NCI-H2227 (cell line): ENCODE measurements around the gene ADK.
"Not testable (repeated sequence)": the region's sequence is repeated elsewhere in the genome, so short reads cannot be mapped to it uniquely, and the experiment has no call there.

ENCODE experiments used
- DNase-seq: peaks from one replicate; lab custom pipeline; 2025; ENCODE audit not compliant: unreplicated experiment; lab: John Stamatoyannopoulos, UW

The ADK gene

GRCh38 chr10:74343804-74344203 is 192.8 kb downstream of the ADK start:
- no peak for DNase-seq

DNA sequence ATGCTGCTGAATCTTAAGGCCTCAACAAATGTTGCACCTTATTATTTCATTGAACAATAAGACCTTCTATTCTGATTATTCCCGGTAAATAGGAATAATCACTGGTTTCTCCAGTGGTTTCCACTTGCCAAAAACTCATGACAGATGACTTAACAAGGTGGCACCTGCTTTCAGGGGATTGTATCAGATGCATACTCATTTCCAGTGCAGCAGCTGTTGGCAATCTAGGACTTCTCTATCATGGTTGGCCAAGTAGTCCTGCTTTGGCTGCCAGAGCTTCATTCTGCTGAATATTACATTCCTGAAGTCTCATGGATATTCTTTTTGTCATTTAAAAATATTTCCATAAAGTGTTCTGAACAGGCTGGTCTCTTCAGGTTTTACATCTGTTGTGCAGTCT is 193.3 kb downstream of the ADK start:
- DNase-seq, result no peak

DNA sequence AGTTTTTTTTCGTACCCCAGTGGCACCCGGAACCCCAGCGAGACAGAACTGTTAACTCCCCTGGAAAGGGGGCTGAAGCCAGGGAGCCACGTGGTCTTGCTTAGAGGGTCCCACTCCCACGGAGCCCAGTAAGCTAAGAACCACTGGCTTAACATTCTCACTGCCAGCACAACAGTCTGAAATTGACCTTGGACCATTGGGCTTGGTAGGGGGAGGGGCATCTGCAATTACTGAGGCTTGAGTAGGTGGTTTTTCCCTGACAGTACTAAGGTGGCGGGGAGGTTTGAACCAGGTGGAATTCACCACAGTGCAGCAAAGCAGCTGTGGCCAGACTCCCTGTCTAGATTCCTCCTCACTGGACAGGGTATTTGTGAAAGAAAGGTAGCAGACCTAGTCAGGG is 196.5 kb downstream of the ADK start:
- no peak for DNase-seq

GRCh38 chr10:74353021-74353420 is 202.0 kb downstream of the ADK start:
- DNase-seq, result not testable (repeated sequence)

- DNase-seq, result no peak
These were observed 210.7 kb downstream of the ADK start for GRCh38 chr10:74361678-74362077.

- DNase-seq, result no peak
These were observed 212.7 kb downstream of the ADK start for GRCh38 chr10:74363727-74364126.

DNA sequence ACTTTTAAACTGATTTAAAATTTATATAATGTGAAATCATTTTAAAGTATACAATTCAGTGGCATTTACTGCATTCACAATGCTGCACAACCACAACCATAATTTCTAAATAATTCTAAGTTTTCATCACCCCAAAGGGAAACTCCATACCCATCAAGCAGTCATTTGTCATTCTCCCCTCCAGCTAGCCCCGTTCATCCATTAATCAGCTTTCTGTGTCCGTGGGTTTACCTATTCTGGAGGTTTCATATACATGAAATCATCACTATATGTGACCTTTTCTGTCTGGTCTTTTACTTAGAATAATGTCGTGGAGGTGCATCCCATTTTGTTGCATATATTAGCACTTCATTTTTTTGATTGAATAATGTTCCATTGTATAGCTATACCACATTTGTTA is 214.1 kb downstream of the ADK start:
- DNase-seq, result no peak

DNA sequence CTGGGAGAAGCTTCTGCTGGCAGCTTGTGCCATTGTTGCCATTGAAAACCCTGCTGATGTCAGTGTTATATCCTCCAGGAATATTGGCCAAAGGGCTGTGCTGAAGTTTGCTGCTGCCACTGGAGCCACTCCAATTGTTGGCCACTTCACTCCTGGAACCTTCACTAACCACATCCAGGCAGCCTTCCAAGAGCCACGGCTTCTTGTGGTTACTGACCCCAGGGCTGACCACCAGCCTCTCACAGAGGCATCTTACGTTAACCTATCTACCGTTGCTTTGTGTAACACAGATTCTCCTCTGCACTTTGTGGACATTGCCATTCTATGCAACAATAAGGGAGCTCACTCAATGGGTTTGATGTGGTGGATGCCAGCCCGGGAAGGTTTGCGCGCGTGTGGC is 220.7 kb downstream of the ADK start:
- no peak for DNase-seq

GRCh38 chr10:74373059-74373458 is 222.0 kb downstream of the ADK start:
- no peak for DNase-seq

- no peak for DNase-seq
These were observed 226.5 kb downstream of the ADK start for GRCh38 chr10:74377476-74377875.

- no peak for DNase-seq
These were observed 228.5 kb downstream of the ADK start for GRCh38 chr10:74379474-74379873.

GRCh38 chr10:74380795-74381194 is 229.8 kb downstream of the ADK start:
- peak; percentile 0 for DNase-seq

- DNase-seq, result peak; percentile 3
These were observed 230.4 kb downstream of the ADK start for GRCh38 chr10:74381291-74381853.

GRCh38 chr10:74382663-74383062 is 231.6 kb downstream of the ADK start:
- no peak for DNase-seq

DNA sequence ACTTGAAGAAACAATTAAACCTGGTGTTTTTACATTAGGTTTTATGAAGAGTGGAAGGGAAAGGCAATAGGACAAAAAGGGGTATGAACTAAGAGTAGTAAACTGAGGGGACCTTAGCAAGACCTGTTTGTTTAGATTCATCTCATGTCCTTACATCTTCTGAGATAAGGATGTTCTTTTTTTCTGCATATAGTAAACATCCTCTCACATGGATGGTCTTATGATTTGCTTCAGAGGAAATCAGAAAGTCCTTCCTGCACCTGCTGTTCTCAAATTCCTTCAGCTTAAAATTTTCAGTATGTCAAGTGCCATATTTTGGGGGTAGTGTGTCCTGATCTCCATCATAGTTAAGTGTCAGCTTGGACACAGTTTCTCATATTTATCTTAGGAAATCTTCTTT is 232.6 kb downstream of the ADK start:
- no peak for DNase-seq

DNA sequence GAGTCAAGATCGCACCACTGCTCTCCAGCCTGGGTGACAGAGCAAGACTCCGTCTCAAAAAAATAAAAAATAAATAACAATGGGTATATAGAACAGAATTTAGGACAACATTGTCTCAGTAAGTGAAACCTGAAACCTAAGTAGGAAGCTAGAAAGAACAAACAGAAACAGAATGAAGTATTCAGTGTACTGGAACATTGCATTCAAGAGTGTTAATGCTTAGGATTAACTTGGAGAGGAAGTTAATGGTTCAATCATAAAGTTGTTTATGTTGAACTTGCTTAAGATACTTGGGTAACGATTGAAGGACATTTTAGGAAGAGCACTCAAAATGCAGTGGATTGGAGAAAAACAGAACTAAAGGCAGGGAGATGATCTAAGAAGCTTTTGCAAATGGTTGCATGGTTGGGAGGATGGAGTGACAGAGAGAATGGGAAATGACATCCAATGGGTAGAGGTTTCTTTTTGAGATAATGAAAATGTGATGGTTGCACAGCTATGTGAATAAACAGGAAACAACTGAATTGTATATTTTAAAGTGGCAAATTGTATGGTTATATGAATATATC is 233.7 kb downstream of the ADK start:
- DNase-seq, result no peak

DNA sequence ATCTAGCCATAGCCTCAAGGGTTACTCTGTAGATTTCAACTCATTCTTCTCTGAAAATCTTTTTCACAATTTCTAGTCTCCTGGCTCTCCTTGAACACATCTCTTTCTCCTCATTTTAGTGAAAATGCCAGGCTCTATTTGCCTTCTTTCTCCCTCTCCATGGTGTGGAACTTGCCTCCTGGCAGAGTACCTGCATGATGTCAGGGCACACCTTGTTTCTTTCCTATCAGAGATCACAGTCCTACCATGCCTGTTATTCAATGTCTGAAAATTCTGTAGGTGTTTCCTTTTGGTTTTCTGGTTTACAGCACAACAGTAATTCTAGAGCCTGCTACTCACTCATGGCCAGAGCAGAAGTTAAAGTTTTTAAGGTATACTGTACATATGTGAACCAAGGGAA is 237.8 kb downstream of the ADK start:
- no peak for DNase-seq

DNA sequence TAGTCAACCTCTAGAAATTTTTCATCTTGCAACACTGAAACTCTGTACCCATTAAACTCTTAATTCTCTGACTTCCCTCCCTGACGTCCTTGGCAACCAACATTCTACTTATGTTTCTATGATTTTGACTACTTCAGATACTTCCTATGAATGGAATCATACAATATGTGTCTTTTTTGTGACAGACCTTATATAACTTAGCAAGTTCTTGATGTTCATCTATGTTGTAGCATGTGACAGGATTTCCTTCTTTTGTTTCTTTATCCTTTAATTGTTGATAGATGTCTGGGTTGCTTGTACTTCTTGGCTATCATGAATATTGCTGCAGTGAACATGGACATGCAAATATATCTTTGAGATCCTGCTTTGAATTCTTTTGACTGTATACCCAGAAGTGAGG is 240.8 kb downstream of the ADK start:
- DNase-seq, result no peak

DNA sequence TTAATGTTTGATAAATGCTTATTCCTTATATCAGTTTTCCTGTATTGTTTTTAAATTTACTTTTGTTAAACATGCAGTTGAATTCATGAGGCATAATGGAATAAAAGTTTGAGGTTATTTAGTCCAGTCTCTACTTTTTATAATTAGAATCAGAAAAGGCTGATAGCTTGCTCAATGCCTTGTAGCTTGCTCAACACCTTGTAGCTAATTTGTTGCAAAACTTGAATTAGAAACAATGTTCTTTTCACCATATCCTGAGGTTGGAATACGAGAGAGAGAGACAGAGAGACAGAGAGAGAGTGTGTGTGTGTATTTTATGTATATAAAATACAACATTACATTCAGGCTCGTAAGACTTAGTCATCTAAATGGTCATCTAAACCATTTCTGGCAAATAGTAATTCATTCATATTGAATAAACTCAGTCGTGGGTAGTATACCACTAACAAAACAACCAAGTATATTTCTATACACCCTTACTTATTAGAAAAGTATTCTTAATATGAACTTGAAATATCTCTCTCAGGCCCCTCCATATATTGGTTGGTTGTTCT is 243.5 kb downstream of the ADK start:
- no peak for DNase-seq

GRCh38 chr10:74400186-74400585 is 249.2 kb downstream of the ADK start:
- DNase-seq, result no peak

- no peak for DNase-seq
These were observed 255.0 kb downstream of the ADK start for GRCh38 chr10:74406006-74406405.

GRCh38 chr10:74415146-74415839 is 264.3 kb downstream of the ADK start:
- no peak for DNase-seq
